NB4 (cell line): ENCODE results near the gene HOXC12.

Source experiments
- POLR2A ChIP-seq: IDR thresholded peaks from 2 replicates; pipeline ENCODE4 v1.6.1; 2011; ENCODE audit warnings: mild to moderate bottlenecking; ENCODE audit not compliant: insufficient read length; ENCODE audit errors: extremely low read depth
- TF ChIP-seq, protein P1 (sequence below): IDR thresholded peaks from one replicate; pipeline ENCODE4 v1.5.1; 2012; ENCODE audit warnings: low read depth, low read length

DNA sequence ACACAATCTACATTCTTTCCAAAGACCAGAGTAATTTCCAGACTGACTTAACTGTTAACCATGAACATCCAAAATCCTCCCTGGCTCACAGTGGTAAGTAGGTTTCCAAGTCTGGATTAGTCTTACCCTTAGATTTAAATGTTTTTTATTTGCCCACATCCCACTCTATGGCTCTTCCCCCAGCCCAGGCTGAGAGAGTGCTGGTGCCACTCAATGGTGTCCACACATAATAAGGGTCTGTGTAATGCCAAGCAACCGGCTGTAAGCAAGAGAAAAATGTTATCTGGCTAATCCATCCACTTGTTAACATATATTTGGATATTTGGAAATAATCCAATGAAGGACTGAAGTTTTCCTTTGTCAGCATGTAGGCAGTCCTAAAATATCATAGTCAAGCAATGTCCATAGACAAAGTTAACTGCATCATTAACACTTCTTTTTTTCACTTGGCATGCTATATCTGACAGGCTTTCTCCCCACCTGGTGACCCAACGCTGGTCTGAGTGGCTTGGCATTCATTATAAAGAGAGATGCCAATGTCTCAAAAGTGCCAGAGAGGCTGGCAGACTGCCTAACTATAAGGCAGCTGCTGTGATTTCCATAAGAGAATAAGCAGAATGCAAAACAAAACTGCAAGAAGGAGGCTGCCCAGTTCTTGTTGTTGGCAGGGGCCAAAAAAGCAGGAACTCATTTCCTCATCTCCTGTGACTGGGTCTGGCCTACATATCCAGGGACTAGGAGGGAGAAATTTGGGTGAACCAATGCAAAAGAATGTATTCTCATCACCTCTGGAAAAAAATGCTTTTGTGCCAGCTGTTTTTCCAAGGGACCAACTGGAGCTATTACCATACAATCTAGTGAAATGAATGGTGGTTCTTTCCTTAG, 29.9 kb upstream of the HOXC12 start:
- TF ChIP-seq, protein P1, sequence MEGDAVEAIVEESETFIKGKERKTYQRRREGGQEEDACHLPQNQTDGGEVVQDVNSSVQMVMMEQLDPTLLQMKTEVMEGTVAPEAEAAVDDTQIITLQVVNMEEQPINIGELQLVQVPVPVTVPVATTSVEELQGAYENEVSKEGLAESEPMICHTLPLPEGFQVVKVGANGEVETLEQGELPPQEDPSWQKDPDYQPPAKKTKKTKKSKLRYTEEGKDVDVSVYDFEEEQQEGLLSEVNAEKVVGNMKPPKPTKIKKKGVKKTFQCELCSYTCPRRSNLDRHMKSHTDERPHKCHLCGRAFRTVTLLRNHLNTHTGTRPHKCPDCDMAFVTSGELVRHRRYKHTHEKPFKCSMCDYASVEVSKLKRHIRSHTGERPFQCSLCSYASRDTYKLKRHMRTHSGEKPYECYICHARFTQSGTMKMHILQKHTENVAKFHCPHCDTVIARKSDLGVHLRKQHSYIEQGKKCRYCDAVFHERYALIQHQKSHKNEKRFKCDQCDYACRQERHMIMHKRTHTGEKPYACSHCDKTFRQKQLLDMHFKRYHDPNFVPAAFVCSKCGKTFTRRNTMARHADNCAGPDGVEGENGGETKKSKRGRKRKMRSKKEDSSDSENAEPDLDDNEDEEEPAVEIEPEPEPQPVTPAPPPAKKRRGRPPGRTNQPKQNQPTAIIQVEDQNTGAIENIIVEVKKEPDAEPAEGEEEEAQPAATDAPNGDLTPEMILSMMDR: no peak
- TF ChIP-seq POLR2A: no peak
